GM12878 (cell line): ENCODE results near the gene MALRD1.

Experiments used
- ESRRA ChIP-seq: IDR thresholded peaks from 2 replicates; pipeline ENCODE4 v1.6.1; 2012; ENCODE audit warnings: mild to moderate bottlenecking, low read length, improper control_type of control experiment
- POLR2A ChIP-seq: IDR thresholded peaks from 2 replicates; pipeline ENCODE4 v1.6.1; 2011; ENCODE audit warnings: low read depth, mild to moderate bottlenecking, low read length
- TCF12 ChIP-seq: IDR thresholded peaks from 2 replicates; pipeline ENCODE4 v1.6.1; 2011; ENCODE audit warnings: low read depth, mild to moderate bottlenecking, low read length
- YY1 ChIP-seq: IDR thresholded peaks from 2 replicates; pipeline ENCODE4 v1.6.1; 2011; ENCODE audit warnings: low read depth, mild to moderate bottlenecking, low read length
- TF ChIP-seq, protein P1 (sequence below): IDR thresholded peaks from 2 replicates; pipeline ENCODE4 v1.6.1; 2011; ENCODE audit warnings: low read depth, mild to moderate bottlenecking, low read length, moderate library complexity, borderline replicate concordance; ENCODE audit errors: extremely low read depth
- TF ChIP-seq, protein P2 (sequence below): IDR thresholded peaks from 2 replicates; pipeline ENCODE4 v1.6.1; 2012; ENCODE audit warnings: mild to moderate bottlenecking, low read depth, low read length

DNA sequence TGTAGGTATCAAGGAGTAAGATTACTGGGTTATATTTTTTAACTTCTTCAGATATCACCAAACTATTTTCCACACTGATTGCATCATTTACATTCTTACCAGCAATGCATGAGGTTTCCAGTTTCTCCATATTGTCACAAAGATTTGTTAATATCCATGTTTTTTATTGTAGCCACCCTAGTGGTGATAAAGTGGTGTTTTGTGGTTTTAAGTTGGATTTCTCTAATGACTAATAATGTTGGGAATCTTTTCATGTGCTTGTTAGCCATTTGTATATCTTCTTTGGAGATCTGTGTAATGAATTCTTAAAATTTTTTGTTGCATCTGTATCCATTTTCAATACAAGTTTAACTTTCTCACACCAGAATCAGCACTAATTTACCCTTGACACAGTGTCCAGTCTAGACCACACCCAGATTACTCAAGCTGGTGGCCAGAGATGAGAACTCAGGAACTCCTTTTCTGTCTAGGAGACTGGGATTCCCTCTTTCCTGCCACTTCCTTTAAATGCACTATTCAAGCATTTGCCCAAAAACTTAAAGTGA lies 700.7 kb downstream of the MALRD1 start:
- TF ChIP-seq ESRRA, result no peak
- TF ChIP-seq, protein P1, sequence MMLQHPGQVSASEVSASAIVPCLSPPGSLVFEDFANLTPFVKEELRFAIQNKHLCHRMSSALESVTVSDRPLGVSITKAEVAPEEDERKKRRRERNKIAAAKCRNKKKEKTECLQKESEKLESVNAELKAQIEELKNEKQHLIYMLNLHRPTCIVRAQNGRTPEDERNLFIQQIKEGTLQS, result no peak
- TF ChIP-seq POLR2A, result no peak
- no peak for TF ChIP-seq TCF12
- TF ChIP-seq, protein P2, sequence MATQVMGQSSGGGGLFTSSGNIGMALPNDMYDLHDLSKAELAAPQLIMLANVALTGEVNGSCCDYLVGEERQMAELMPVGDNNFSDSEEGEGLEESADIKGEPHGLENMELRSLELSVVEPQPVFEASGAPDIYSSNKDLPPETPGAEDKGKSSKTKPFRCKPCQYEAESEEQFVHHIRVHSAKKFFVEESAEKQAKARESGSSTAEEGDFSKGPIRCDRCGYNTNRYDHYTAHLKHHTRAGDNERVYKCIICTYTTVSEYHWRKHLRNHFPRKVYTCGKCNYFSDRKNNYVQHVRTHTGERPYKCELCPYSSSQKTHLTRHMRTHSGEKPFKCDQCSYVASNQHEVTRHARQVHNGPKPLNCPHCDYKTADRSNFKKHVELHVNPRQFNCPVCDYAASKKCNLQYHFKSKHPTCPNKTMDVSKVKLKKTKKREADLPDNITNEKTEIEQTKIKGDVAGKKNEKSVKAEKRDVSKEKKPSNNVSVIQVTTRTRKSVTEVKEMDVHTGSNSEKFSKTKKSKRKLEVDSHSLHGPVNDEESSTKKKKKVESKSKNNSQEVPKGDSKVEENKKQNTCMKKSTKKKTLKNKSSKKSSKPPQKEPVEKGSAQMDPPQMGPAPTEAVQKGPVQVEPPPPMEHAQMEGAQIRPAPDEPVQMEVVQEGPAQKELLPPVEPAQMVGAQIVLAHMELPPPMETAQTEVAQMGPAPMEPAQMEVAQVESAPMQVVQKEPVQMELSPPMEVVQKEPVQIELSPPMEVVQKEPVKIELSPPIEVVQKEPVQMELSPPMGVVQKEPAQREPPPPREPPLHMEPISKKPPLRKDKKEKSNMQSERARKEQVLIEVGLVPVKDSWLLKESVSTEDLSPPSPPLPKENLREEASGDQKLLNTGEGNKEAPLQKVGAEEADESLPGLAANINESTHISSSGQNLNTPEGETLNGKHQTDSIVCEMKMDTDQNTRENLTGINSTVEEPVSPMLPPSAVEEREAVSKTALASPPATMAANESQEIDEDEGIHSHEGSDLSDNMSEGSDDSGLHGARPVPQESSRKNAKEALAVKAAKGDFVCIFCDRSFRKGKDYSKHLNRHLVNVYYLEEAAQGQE, result no peak
- no peak for TF ChIP-seq YY1
